Body of pancreas (tissue), 4 donors: ENCODE data around the gene MYH14. TPM values are rescaled to one million over a fixed set of nuclear protein-coding genes. Genes with fewer than 3 reads are reported as not detected.
"Not testable (repeated sequence)": the region's sequence is repeated elsewhere in the genome, so short reads cannot be mapped to it uniquely, and the experiment has no call there.

Source experiments
- ATAC-seq: fragments of 150-250 bp; one replicate; pipeline ENCODE4 v1.9.1; 2016
- DNase-seq, 4 donors: peaks; one replicate each; pipeline ENCODE4 v3.0.0-alpha.2; 2019
- H3K27ac ChIP-seq, 4 donors: fragments of 200-600 bp; sonication (generic); 1 replicate in 3 of 4; 2 replicates in 1 of 4; pipeline versions ENCODE4 v1.5.1 to v1.6.1; 2016 to 2019; ENCODE audit warnings: mild to moderate bottlenecking in 1 of 4, mixed read lengths in 1 of 4, moderate library complexity in 1 of 4
- H3K27me3 ChIP-seq, 2 donors: fragments of 200-600 bp; sonication (generic); one replicate each; pipeline ENCODE4 v1.6.0; 2016; ENCODE audit warnings: mild to moderate bottlenecking in 1 of 2
- H3K36me3 ChIP-seq, 2 donors: fragments of 200-600 bp; sonication (generic); replicated peaks in 1 of 2; 2 replicates each; pipeline ENCODE4 v1.5.1; 2016; ENCODE audit warnings: low read depth in 2 of 2; ENCODE audit not compliant: insufficient read depth in 1 of 2
- H3K4me1 ChIP-seq: fragments of 200-600 bp; sonication (generic); one replicate; pipeline ENCODE4 v1.6.0; 2016
- H3K4me3 ChIP-seq, 2 donors: fragments of 200-600 bp; sonication (generic); 1 replicate in 1 of 2; 2 replicates in 1 of 2; pipeline ENCODE4 v1.5.1; 2016 to 2019
- H3K9me3 ChIP-seq, 3 donors: fragments of 200-600 bp; sonication (generic); 1 replicate in 2 of 3; 2 replicates in 1 of 3; pipeline ENCODE4 v1.5.1; 2016
- POLR2A ChIP-seq, 3 donors: fragments of 450-650 bp; IDR thresholded peaks; one replicate each; pipeline ENCODE4 v1.6.1; 2016; ENCODE audit warnings: antibody characterized with exemption in 3 of 3, mild to moderate bottlenecking in 2 of 3
- WGBS, 2 donors: methylation state at CpG; one replicate each; pipeline ENCODE4 v1.1.5; 2017; 5-methylcytosine and 5-hydroxymethylcytosine counted together
- intact Hi-C: fragments of 100-400 bp; cut with DNase I; formaldehyde crosslinking; loops from one replicate; pipeline ENCODE4 v1.15.1; 2023
- total RNA-seq, 2 donors: library from RNA; depleted of rRNA; stranded (reverse); fragments of >200 nt; gene quantifications; one replicate each; pipeline ENCODE4 v1.1.0, GENCODE V29; 2016
- TF ChIP-seq, protein P1 (sequence below), 7 experiments: fragments of 450-650 bp in 4 of 7; fragments of 200-600 bp in 3 of 7; sonication (generic) in 3 of 7; IDR thresholded peaks; one replicate each; pipeline ENCODE4 v1.5.1; 2016 to 2019; ENCODE audit warnings: antibody characterized with exemption in 7 of 7

The MYH14 gene
- total RNA-seq, 2 donors from 2014 or later, result 40.9 to 61.2 TPM

DNA sequence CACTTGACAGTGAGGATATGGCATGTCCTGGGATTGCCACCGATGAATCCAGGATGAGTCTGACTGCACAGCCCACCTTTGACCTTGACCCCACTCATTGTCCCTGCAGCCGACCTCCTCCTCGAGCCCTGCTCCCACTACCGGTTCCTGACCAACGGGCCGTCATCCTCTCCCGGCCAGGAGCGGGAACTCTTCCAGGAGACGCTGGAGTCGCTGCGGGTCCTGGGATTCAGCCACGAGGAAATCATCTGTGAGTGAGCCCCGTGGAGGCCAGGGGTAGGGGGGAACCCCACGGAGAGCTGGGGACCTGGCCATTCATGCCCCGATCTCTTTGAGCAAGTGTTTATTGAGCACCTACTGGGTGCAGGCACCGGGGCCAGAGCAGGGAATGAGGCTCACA, 28.4 kb downstream of the MYH14 start:
- Histone ChIP-seq H3K4me1 (no peaks in the 10 kb centered on the region), H3K9me3 (no peaks in the 10 kb centered on the region), H3K27me3 (no peaks in the 10 kb centered on the region), H3K36me3 (peaks cover 0 to 4% of the 10 kb centered on the region in 2 donors), H3K4me3 (no peak overlapping the region), H3K27ac (no peak overlapping the region)
- no peak for ATAC-seq
- no peak for TF ChIP-seq POLR2A (IDR thresholded peaks at IDR 0.05)
- TF ChIP-seq, protein P1, sequence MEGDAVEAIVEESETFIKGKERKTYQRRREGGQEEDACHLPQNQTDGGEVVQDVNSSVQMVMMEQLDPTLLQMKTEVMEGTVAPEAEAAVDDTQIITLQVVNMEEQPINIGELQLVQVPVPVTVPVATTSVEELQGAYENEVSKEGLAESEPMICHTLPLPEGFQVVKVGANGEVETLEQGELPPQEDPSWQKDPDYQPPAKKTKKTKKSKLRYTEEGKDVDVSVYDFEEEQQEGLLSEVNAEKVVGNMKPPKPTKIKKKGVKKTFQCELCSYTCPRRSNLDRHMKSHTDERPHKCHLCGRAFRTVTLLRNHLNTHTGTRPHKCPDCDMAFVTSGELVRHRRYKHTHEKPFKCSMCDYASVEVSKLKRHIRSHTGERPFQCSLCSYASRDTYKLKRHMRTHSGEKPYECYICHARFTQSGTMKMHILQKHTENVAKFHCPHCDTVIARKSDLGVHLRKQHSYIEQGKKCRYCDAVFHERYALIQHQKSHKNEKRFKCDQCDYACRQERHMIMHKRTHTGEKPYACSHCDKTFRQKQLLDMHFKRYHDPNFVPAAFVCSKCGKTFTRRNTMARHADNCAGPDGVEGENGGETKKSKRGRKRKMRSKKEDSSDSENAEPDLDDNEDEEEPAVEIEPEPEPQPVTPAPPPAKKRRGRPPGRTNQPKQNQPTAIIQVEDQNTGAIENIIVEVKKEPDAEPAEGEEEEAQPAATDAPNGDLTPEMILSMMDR (IDR thresholded peaks at IDR 0.05), result no peak
- intact Hi-C loops, result no loop called here
- WGBS, 2 donors, result 83 to 89% methylated on average over 13 to 16 of the region's 16 CpGs
- no peak for DNase-seq

- intact Hi-C loops, result no loop called here
- TF ChIP-seq, protein P1 (IDR thresholded peaks at IDR 0.05), result no peak
- no peak for TF ChIP-seq POLR2A (IDR thresholded peaks at IDR 0.05)
- Histone ChIP-seq H3K27me3 (no peaks in the 10 kb centered on the region), H3K4me1 (no peaks in the 10 kb centered on the region), H3K36me3 (peaks cover 0 to 4% of the 10 kb centered on the region in 2 donors), H3K9me3 (no peaks in the 10 kb centered on the region), H3K27ac (no peak overlapping the region), H3K4me3 (no peak overlapping the region)
- DNase-seq, result no peak
- 69 to 75% methylated on average over 3 of the region's 3 CpGs for WGBS, 2 donors
- ATAC-seq, result no peak
Observed at GRCh38 chr19:50232600-50232999, 29.2 kb downstream of the MYH14 start.

DNA sequence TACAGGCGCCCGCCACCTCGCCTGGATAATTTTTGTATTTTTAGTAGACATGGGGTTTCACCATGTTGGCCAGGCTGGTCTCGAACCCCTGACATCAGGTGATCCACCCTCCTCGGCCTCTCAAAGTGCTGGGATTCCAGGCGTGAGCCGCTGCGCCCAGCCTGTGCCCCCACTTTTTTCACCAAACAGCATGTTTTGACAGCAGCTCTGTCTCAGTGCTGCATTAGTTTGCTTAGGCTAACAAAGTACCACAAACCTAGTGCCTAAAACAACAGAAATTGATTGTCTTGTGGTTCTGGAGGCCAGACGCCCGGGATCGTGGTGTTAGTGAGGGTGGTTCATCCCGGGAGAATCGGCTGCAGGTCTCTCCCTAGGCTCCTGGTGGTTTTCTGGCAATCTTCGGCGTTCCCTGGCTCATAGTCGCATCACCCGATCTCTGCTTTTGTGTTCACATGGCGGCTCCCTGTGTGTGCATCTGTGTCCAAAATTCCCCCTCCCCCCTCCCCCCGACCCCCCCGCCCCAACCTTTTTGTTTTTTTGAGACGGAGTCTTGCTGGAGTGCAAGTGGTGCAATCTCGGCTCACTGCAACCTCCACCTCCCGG, 30.0 kb downstream of the MYH14 start:
- H3K27me3 ChIP-seq, result no peaks in the 10 kb centered on the region
- peaks cover 0 to 4% of the 10 kb centered on the region in 2 donors for H3K36me3 ChIP-seq
- H3K27ac ChIP-seq, result no peak overlapping the region
- H3K9me3 ChIP-seq, result no peaks in the 10 kb centered on the region
- intact Hi-C loops, result no loop called here
- no peak for TF ChIP-seq POLR2A (IDR thresholded peaks at IDR 0.05)
- TF ChIP-seq, protein P1 (IDR thresholded peaks at IDR 0.05), result no peak
- WGBS, 2 donors, result 80 to 84% methylated on average over 20 to 22 of the region's 23 CpGs
- DNase-seq, result no peak
- no peak for ATAC-seq
- no peaks in the 10 kb centered on the region for H3K4me1 ChIP-seq
- no peak overlapping the region for H3K4me3 ChIP-seq

- H3K4me3 ChIP-seq, H3K36me3 ChIP-seq, H3K27ac ChIP-seq, intact Hi-C loops, H3K9me3 ChIP-seq, ATAC-seq, H3K4me1 ChIP-seq, H3K27me3 ChIP-seq: not testable (repeated sequence)
- 12 to 45% methylated on average over 4 to 11 of the region's 11 CpGs for WGBS, 2 donors
- DNase-seq, result peak in 1 of 4 donors; percentile 21
- TF ChIP-seq, protein P1 (IDR thresholded peaks at IDR 0.05), result peak in 4 of 7 experiments; percentile 8 to 21 (median 10)
Observed at GRCh38 chr19:50237493-50237892, 34.1 kb downstream of the MYH14 start.

- ATAC-seq (no peak), DNase-seq (no peak)
- Histone ChIP-seq H3K27ac (no peak overlapping the region), H3K4me1 (no peaks in the 10 kb centered on the region), H3K27me3 (no peaks in the 10 kb centered on the region), H3K4me3 (no peak overlapping the region), H3K9me3 (no peaks in the 10 kb centered on the region), H3K36me3 (no peaks in the 10 kb centered on the region)
- WGBS, 2 donors, result 85 to 100% methylated on average over 1 to 4 of the region's 4 CpGs
- no peak for TF ChIP-seq POLR2A (IDR thresholded peaks at IDR 0.05)
- TF ChIP-seq, protein P1 (IDR thresholded peaks at IDR 0.05), result no peak
- intact Hi-C loops, result no loop called here
Observed at GRCh38 chr19:50238043-50238442, 34.6 kb downstream of the MYH14 start.
